CD4-positive, alpha-beta T cell treated with Interleukin-15 for 1 hour (primary cell): ENCODE results near the gene TECPR1.
"Not testable (repeated sequence)": the region's sequence is repeated elsewhere in the genome, so short reads cannot be mapped to it uniquely, and the experiment has no call there.

Source experiments
- DNase-seq: peaks from one replicate; pipeline ENCODE4 v3.0.0-alpha.2; 2020

TECPR1 gene

GRCh38 chr7:98223898-98224700 lies 27.9 kb downstream of the TECPR1 start:
- DNase-seq = no peak

GRCh38 chr7:98223351-98223897 lies 28.6 kb downstream of the TECPR1 start:
- no peak for DNase-seq

DNA sequence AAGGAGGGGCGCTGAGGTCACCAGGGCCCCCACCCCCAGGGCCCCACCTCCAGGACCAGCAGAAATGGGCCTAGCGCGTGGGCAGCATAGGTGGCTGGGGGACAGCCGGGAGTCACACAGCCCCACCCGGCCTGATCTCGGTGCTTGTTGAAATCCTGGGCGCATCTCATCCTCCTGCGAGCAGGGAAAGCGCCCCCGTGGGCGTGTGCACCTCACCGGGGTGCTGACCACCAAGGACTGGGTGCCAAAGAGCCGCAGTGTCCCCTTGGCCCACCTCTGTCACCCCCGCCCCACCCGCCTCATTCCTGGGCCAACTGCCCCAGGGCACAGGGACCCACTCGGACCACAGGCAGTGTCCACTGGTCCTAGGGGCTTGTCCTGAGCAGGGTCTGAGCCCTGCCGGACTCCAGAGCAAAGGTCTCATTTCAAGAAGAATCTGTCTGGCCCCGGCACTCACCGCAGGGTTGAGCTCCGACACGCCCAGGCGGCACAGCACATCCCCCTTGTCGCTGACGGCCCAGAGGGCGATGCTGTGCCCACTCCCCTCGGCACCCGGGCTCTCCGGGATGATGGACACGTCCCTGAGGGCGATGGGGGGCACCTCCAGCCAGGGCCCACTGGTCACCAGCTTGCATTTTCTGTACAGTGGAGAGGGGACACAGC lies 29.4 kb downstream of the TECPR1 start:
- no peak for DNase-seq

DNA sequence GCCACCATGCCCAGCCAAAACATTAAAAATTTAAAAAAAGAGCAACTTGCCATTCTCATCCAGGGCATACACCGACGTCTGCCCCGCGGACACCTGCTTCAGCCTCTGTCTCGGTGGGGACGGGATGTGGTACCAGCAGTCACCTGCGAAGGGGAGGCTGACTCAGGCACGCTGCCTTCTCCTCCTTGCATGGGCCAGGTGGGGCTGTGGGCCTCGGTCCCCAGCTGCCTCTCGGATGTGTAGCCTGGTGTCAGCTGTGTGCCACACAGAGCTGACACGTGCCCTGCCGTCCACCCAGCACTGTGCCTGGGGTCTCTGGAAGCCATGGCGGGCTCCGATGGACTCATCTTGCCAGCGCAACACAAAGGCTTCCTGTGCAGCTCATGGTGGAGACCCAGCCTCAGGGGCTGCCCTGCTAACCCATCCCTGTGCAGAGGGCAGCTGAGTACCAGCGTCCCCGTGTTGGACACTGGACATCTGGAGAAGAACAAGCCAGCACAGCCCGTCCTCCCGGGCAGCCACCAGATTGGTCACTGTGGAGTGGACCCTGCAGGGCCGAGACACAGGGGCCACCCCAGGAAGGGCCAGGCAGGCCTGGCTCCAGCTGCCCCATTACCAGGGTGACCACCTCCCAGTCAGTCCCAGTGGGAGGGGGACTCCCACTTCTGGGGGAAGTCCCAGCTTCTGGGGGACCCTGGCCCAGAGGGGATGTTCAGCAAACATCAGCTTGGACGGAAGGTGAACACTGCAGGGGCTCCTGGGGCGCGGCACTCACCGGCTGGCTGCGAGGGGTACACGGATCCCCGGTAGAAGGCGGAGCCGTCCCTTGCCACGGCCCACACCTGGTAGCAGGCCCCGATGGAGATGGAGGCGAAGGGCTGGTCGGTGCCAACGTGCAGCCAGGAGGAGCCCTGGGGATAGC lies 30.2 kb downstream of the TECPR1 start:
- no peak for DNase-seq

- not testable (repeated sequence) for DNase-seq
Observed at GRCh38 chr7:98219382-98219781, 32.6 kb downstream of the TECPR1 start.

GRCh38 chr7:98217623-98218582 lies 34.1 kb downstream of the TECPR1 start:
- DNase-seq = peak; percentile 16

GRCh38 chr7:98216941-98217622 lies 35.0 kb downstream of the TECPR1 start:
- DNase-seq = no peak

DNA sequence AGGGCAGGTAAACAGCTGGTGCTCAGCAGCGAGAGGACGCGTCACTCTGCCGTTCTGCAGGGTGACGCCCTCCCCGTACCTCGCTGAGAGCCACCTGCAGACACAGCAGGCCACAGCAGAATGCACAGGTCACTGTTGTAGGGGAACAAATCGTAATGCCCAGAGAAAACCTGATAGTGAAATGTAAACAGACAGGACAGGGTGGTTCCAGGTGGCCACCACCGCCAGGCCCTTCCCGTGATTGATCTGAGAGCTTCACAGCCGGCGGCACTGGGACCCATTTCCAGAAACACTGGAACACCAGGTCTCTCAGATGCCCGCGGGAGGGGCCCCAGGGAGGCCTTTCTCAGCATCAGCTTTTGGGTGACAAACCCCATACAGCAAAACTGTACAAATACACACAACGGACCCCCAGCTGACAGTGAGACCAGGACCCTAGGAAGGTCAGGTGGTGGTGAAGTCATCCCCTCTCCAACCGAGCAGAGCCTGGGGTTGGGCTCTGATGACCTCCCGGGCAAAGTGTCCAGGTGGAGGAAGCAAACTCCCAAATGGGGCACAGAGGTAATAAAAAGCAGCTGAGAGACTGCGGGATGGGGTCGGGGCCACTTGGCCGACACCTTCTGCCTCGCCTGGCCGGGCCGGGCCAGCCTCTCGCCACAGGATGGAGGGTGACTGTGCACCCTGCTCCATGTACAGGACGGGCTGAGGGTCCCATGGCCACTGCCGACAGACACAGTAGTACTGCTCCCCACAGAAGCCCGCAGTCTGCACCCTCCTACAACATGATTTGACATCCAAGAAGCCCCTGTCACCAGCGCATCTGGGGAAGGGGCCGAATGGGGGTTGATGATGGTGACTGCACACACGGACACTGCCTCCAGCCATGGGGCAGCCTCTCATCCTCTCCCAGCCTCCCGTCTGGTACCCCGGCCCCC lies 36.2 kb downstream of the TECPR1 start:
- no peak for DNase-seq

DNA sequence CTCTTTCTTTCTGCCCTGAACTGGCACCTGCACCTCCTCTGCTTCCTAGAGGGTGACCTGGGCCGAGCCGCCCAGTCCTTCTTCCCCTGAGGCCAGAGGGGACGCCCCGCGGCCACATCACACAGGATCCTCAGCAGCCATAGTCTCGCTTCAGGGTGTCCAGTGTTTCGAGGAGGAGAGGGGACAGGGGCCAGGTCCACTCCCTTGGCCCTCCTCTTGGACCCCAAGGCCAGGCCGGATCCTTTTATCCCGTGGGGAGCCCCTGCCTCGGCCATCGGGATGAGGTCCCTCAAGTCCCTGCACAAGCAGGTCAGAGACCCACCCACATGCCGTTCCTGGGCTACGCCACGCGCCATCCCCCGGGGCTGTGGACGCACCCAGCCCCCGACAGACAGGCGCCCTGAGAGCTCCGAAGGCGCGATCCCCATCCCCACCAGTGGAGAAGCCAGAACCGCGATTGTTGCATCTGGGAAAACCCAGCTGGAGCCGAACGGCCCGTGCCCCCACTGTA lies 37.2 kb downstream of the TECPR1 start:
- no peak for DNase-seq

DNA sequence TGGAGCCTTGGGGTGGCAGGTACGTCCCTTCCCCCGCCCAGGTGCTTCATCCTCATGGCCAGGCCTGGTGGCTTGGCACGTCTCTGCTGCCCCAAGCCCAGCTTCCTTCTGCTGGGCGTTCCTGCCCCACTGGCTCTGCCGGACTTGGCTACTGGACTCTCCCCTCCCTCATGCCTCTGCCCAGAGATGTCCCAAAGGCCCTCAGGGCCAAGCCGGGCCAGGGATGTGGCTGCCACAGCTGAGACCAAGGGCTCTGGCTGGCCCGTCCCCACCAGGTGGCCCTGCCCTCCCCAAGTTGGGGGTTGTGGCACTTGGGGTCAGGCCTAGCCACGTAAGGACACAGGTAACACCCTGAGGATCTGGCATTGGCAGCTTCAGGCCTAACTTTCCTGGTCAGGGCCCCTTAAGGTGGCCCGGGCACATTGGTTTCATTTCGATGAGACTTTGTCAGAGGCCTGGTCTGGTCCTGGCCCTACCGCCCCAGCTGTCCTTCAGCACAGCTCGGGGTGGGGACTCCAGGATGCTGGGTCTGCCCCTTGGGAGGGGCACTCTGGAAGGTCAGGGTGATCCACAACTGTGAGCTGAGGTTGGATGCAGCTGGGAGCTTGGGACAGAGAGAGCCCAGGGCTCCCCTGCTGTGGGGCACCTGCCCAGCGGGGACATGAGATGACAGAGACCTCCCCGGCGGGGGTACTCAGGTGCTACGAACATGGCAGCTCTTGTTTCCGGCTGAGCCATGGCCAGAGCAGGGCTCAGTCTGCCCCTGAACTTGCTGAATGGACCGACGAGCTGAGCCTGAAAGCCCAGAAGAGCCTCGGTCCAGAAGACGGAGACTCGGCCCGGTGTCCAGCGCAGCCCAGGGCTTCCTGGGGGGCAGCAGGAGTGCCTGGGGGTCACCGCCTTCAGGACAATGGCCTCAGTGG lies 37.9 kb downstream of the TECPR1 start:
- DNase-seq = no peak

DNA sequence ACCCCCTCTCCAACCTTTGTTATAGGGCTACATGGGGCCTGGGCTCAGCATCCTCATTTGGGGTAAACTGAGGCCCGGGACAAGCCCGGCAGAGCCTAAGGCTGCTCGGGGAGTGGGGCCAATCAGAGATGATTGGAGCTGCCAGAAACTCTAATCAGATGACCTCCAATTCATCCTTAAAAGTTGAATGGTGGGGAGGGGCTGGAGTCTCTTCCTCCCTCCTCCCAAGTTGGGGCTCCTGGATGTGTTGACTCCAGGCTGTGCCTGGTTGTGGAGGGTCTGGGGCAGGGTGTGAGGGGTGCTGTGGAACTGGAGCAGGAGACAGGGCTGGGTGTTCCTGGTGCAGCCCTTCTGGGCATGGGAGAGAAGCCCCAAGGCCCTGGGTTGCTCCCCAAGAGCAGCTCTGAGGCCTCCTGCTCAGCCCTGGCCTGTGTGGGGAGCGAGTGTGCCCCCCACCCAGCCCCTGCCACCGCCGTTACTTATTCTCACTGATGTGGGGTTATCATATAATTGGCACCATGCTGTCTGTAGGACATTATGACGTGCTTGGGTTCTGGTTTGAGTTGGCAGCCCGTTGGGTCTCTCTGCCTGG lies 38.6 kb downstream of the TECPR1 start:
- no peak for DNase-seq

DNA sequence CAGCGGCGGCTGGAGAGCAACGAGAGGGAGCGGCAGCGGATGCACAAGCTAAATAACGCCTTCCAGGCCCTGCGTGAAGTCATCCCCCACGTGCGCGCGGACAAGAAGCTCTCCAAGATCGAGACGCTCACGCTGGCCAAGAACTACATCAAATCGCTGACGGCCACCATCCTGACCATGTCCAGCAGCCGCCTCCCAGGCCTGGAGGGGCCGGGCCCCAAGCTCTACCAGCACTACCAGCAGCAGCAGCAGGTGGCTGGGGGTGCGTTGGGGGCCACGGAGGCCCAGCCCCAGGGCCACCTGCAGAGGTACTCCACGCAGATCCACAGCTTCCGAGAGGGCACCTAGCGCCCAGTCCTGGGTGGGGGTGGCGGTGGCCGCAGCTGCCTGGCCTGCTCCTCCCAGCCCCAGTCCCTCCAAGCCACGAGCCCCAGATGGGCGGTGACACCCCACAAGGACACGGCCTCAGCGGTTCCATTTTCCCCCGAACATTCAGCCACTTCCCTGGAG lies 39.4 kb downstream of the TECPR1 start:
- no peak for DNase-seq

- DNase-seq = no peak
Observed at GRCh38 chr7:98211676-98212531, 40.1 kb downstream of the TECPR1 start.

GRCh38 chr7:98211221-98211675 lies 40.8 kb downstream of the TECPR1 start, which contains the start of gene BHLHA15:
BHLHA15 (plus strand) TSS chr7:98211439; CDS start chr7:98212310, 871 bp downstream.
- no peak for DNase-seq

- no peak for DNase-seq
Observed at GRCh38 chr7:98210513-98211220, 41.4 kb downstream of the TECPR1 start.
